Neuron (in vitro differentiated cells): ENCODE measurements around the gene KRTAP19-5.
"Not testable (repeated sequence)": the region's sequence is repeated elsewhere in the genome, so short reads cannot be mapped to it uniquely, and the experiment has no call there.

ENCODE experiments used
- H2AFZ ChIP-seq: one replicate; pipeline ENCODE4 v1.6.1; 2013; ENCODE audit warnings: low read depth, mild to moderate bottlenecking, inconsistent platforms, low read length, moderate library complexity
- H3K27me3 ChIP-seq: one replicate; pipeline ENCODE4 v1.6.1; 2013; ENCODE audit warnings: low read length; ENCODE audit not compliant: insufficient read depth
- H3K36me3 ChIP-seq: one replicate; pipeline ENCODE4 v1.6.1; 2013; ENCODE audit warnings: low read length; ENCODE audit not compliant: insufficient read depth
- H3K4me1 ChIP-seq: one replicate; pipeline ENCODE4 v1.6.1; 2013; ENCODE audit warnings: low read length; ENCODE audit not compliant: insufficient read depth
- H3K4me3 ChIP-seq: 2 replicates; pipeline ENCODE4 v1.5.1; 2013; ENCODE audit warnings: mild to moderate bottlenecking, low read length, moderate library complexity
- H3K9me3 ChIP-seq: one replicate; pipeline ENCODE4 v1.6.1; 2013; ENCODE audit warnings: low read length

The KRTAP19-5 gene

GRCh38 chr21:30502041-30502440 is at the start of gene KRTAP19-5:
KRTAP19-5 (minus strand) TSS chr21:30502141; CDS start chr21:30502090, 51 bp downstream.
- no peak within 1 kb of the TSS for H2AFZ ChIP-seq
- no peaks in the 10 kb centered on the region for H3K4me1 ChIP-seq
- no peaks in the 10 kb centered on the region for H3K27me3 ChIP-seq
- no peaks in the 10 kb centered on the region for H3K36me3 ChIP-seq
- H3K9me3 ChIP-seq, result no peaks in the 10 kb centered on the region
- no peak within 1 kb of the TSS for H3K4me3 ChIP-seq

- H3K36me3 ChIP-seq, result no peaks in the 10 kb centered on the region
- H3K9me3 ChIP-seq, result no peaks in the 10 kb centered on the region
- no peaks in the 10 kb centered on the region for H3K4me1 ChIP-seq
- no peak within 1 kb of the TSS for H2AFZ ChIP-seq
- no peaks in the 10 kb centered on the region for H3K27me3 ChIP-seq
- H3K4me3 ChIP-seq, result no peak within 1 kb of the TSS
Observed at GRCh38 chr21:30541764-30542163, 39.8 kb upstream of the KRTAP19-5 start, which contains the start of gene KRTAP19-6. KRTAP19-6 (minus strand) TSS chr21:30541864; CDS start chr21:30541833, 31 bp downstream.

DNA sequence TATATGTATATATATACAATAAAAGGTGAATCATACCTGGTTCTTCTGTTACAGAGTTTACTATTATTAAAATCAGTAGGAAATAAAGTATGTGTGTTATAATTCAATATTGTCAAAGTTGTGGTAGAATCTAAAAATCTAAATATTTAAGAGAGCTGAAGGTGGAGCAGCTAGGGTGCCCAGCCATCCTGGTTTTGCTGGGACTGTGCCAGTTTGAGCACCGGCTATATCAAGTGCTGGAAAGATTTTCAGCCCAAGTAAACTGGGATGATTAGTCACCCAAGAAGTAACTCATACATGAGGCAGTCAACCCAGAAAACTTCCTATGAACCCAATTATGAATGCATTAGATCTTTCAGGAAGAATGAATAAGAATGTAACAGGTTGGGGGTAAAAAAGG is 16.9 kb upstream of the KRTAP19-5 start:
- no peaks in the 10 kb centered on the region for H3K27me3 ChIP-seq

GRCh38 chr21:30515681-30516080 is 13.7 kb upstream of the KRTAP19-5 start:
- Histone ChIP-seq H3K36me3 (no peaks in the 10 kb centered on the region), H3K4me3 (no peak overlapping the region), H3K27me3 (no peaks in the 10 kb centered on the region), H2AFZ (no peak overlapping the region), H3K9me3 (no peaks in the 10 kb centered on the region), H3K4me1 (no peaks in the 10 kb centered on the region)

More for the DNA sequence above, 16.9 kb upstream of the KRTAP19-5 start:
- no peaks in the 10 kb centered on the region for H3K4me1 ChIP-seq
- H2AFZ ChIP-seq, result no peak overlapping the region
- no peaks in the 10 kb centered on the region for H3K36me3 ChIP-seq
- no peak overlapping the region for H3K4me3 ChIP-seq
- no peaks in the 10 kb centered on the region for H3K9me3 ChIP-seq

- H3K9me3 ChIP-seq, H3K27me3 ChIP-seq, H3K36me3 ChIP-seq, H3K4me3 ChIP-seq, H3K4me1 ChIP-seq, H2AFZ ChIP-seq: not testable (repeated sequence)
Observed at GRCh38 chr21:30505621-30506205, 3.8 kb upstream of the KRTAP19-5 start.

GRCh38 chr21:30497065-30497464 is 4.9 kb downstream of the KRTAP19-5 start, which contains the start of gene KRTAP19-4:
KRTAP19-4 (minus strand) TSS chr21:30497165; CDS start chr21:30497110, 55 bp downstream.
- Histone ChIP-seq H3K36me3 (no peaks in the 10 kb centered on the region), H3K4me1 (no peaks in the 10 kb centered on the region), H3K27me3 (no peaks in the 10 kb centered on the region), H3K9me3 (no peaks in the 10 kb centered on the region), H3K4me3 (no peak within 1 kb of the TSS), H2AFZ (no peak within 1 kb of the TSS)

DNA sequence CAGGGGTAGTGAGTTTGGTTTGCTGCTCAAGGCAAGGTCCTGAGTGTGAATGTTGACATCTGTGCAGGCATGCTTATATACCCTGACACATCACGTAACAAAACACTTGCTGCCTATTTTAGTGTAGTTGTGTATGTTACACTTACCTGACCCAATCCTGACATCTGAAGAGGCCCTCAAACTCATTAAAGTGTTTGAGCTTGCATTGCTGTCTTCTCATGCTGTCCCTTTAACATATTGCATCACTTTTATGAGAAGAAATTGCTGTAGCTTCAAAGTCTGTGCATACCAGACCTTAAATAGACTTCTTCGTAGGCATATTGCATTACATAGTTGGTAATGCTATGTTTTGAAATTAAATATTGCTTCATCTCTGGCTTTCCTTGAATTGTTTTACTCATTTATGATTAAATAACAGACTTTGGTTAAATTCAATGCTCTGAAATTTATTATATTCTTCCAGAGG is 9.9 kb downstream of the KRTAP19-5 start, which contains the start of gene KRTAP19-3:
Gene KRTAP19-3 (minus strand): TSS at position 51 of the 466 bp plus-strand sequence. CDS start 56 bp downstream, outside the sequence.
- H3K9me3 ChIP-seq, result no peaks in the 10 kb centered on the region
- no peaks in the 10 kb centered on the region for H3K36me3 ChIP-seq
- no peak within 1 kb of the TSS for H3K4me3 ChIP-seq
- H2AFZ ChIP-seq, result no peak within 1 kb of the TSS
- H3K27me3 ChIP-seq, result no peaks in the 10 kb centered on the region
- H3K4me1 ChIP-seq, result no peaks in the 10 kb centered on the region

DNA sequence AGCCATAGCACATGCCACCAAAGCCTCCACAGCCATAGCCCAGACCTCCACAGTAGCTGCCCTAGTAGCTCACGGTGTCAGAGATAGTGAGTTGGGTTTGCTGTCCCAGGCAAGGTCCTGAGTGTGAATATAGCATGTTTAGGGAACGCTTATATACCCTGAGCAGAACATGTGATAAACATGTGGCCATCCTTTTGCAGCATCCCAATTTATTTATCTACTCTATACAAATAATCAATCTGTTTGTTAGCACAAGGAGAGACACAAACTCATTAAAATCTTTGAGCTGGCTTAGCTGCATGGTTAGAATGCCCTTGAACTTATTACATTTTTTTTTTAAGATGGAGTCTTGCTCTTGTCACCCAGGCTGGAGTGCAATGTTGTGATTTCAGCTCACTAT is 14.6 kb downstream of the KRTAP19-5 start, which contains the start of gene KRTAP19-2:
Gene KRTAP19-2 (minus strand): TSS at position 101 of the 400 bp plus-strand sequence. CDS start 88 bp downstream, at position 13.
- no peaks in the 10 kb centered on the region for H3K27me3 ChIP-seq
- H3K9me3 ChIP-seq, result no peaks in the 10 kb centered on the region
- H3K4me3 ChIP-seq, result no peak within 1 kb of the TSS
- no peaks in the 10 kb centered on the region for H3K36me3 ChIP-seq
- H3K4me1 ChIP-seq, result no peaks in the 10 kb centered on the region
- no peak within 1 kb of the TSS for H2AFZ ChIP-seq

GRCh38 chr21:30486180-30486579 is 15.8 kb downstream of the KRTAP19-5 start:
- H3K36me3 ChIP-seq, result no peaks in the 10 kb centered on the region
- H3K4me3 ChIP-seq, result no peak overlapping the region
- H2AFZ ChIP-seq, result no peak overlapping the region
- no peaks in the 10 kb centered on the region for H3K4me1 ChIP-seq
- H3K27me3 ChIP-seq, result no peaks in the 10 kb centered on the region
- H3K9me3 ChIP-seq, result no peaks in the 10 kb centered on the region

DNA sequence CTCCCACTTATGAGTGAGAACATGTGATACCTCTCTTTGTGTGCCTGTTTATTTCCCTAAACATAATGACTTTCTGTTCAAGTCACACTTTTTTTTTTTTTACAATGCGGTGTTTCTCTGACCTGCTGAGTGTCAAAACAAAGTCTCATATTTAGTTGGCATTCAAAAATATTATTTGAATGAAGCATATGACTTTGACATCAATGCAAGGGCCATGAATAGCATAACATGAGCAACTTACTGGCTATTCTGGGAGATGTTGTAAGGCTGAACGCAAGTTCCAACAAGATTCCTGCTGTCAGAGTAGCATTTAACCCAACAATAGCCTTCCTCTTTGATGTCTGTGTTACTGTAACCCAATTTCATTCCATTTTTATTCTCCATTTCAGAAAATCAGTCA is 19.8 kb downstream of the KRTAP19-5 start:
- H3K36me3 ChIP-seq, result no peaks in the 10 kb centered on the region
- H3K4me1 ChIP-seq, result peaks cover 2% of the 10 kb centered on the region

GRCh38 chr21:30480145-30480544 is 21.8 kb downstream of the KRTAP19-5 start, which contains the start of gene KRTAP19-1:
KRTAP19-1 (minus strand) TSS chr21:30480367; CDS start chr21:30480317, 50 bp downstream.
- Histone ChIP-seq H2AFZ (no peak within 1 kb of the TSS), H3K27me3 (no peaks in the 10 kb centered on the region), H3K4me1 (peaks cover 2% of the 10 kb centered on the region), H3K36me3 (no peaks in the 10 kb centered on the region), H3K9me3 (no peaks in the 10 kb centered on the region), H3K4me3 (no peak within 1 kb of the TSS)

More for the DNA sequence above, 19.8 kb downstream of the KRTAP19-5 start:
- no peaks in the 10 kb centered on the region for H3K27me3 ChIP-seq
- H3K9me3 ChIP-seq, result no peaks in the 10 kb centered on the region
- H2AFZ ChIP-seq, result no peak overlapping the region
- no peak overlapping the region for H3K4me3 ChIP-seq

GRCh38 chr21:30479259-30479658 is 22.7 kb downstream of the KRTAP19-5 start:
- Histone ChIP-seq H3K36me3 (no peaks in the 10 kb centered on the region), H3K27me3 (no peaks in the 10 kb centered on the region), H2AFZ (no peak overlapping the region), H3K4me3 (no peak overlapping the region), H3K9me3 (no peaks in the 10 kb centered on the region), H3K4me1 (peaks cover 2% of the 10 kb centered on the region)

GRCh38 chr21:30478004-30478403 is 23.9 kb downstream of the KRTAP19-5 start:
- Histone ChIP-seq H3K4me1 (peaks cover 2% of the 10 kb centered on the region), H2AFZ (no peak overlapping the region), H3K9me3 (no peaks in the 10 kb centered on the region), H3K4me3 (no peak overlapping the region), H3K36me3 (no peaks in the 10 kb centered on the region), H3K27me3 (no peaks in the 10 kb centered on the region)
